Spleen (tissue), 11 donors: ENCODE data around the gene ABO. TPM values are rescaled to one million over a fixed set of nuclear protein-coding genes. Genes with fewer than 3 reads are reported as not detected.

ENCODE experiments used
- DNase-seq: peaks from one replicate; pipeline ENCODE4 v3.0.0-alpha.2; 2020
- H3K27ac ChIP-seq, 8 donors: fragments of 200-600 bp; sonication (generic) in 7 of 8; 1 replicate in 4 of 8; 2 replicates in 4 of 8; pipeline versions ENCODE4 v1.5.0 to v1.8.0; 2016 to 2021; ENCODE audit warnings: inconsistent platforms in 4 of 8, mild to moderate bottlenecking in 4 of 8, moderate library complexity in 1 of 8
- H3K27me3 ChIP-seq, 7 donors: fragments of 200-600 bp; sonication (generic) in 6 of 7; replicated peaks in 1 of 7; 1 replicate in 4 of 7; 2 replicates in 3 of 7; pipeline versions ENCODE4 v1.5.0 to v1.8.0; 2016 to 2021; ENCODE audit warnings: inconsistent platforms in 3 of 7, mild to moderate bottlenecking in 1 of 7
- H3K36me3 ChIP-seq, 6 donors: fragments of 200-600 bp; sonication (generic) in 5 of 6; 1 replicate in 4 of 6; 2 replicates in 2 of 6; pipeline versions ENCODE4 v1.5.0 to v1.8.0; 2016 to 2021; ENCODE audit warnings: inconsistent platforms in 2 of 6
- H3K4me1 ChIP-seq, 6 donors: fragments of 200-600 bp; sonication (generic) in 5 of 6; 1 replicate in 3 of 6; 2 replicates in 3 of 6; pipeline versions ENCODE4 v1.5.0 to v1.8.0; 2016 to 2021; ENCODE audit warnings: inconsistent platforms in 3 of 6
- H3K4me3 ChIP-seq, 8 donors: fragments of 200-600 bp; sonication (generic) in 7 of 8; 1 replicate in 4 of 8; 2 replicates in 4 of 8; pipeline versions ENCODE4 v1.5.0 to v1.8.0; 2016 to 2021; ENCODE audit warnings: inconsistent platforms in 4 of 8, mild to moderate bottlenecking in 4 of 8, moderate library complexity in 2 of 8
- H3K9me3 ChIP-seq, 8 donors: fragments of 200-600 bp; sonication (generic) in 7 of 8; 1 replicate in 4 of 8; 2 replicates in 4 of 8; pipeline versions ENCODE4 v1.5.0 to v1.8.0; 2016 to 2021; ENCODE audit warnings: inconsistent platforms in 4 of 8
- CTCF ChIP-seq, 11 experiments: fragments of 200-600 bp in 7 of 11; fragments of 450-650 bp in 4 of 11; sonication (generic) in 4 of 11; IDR thresholded peaks in 8 of 11; conservative IDR thresholded peaks in 3 of 11; 1 replicate in 7 of 11; 2 replicates in 4 of 11; pipeline versions ENCODE4 v1.4.0 to v1.8.0; 2016 to 2021; ENCODE audit warnings: antibody characterized with exemption in 11 of 11, inconsistent platforms in 4 of 11, mild to moderate bottlenecking in 1 of 11
- POLR2A ChIP-seq, 3 donors: fragments of 450-650 bp; IDR thresholded peaks; one replicate each; pipeline ENCODE4 v1.5.1; 2017; ENCODE audit warnings: antibody characterized with exemption in 3 of 3, mild to moderate bottlenecking in 1 of 3
- POLR2AphosphoS5 ChIP-seq, 3 donors: sonication (generic); formaldehyde crosslinking; IDR thresholded peaks; one replicate each; pipeline ENCODE4 v1.5.1; 2017; ENCODE audit warnings: antibody characterized with exemption in 3 of 3
- WGBS, 5 donors: extraction: QIAGEN DNeasy Blood & Tissue Kit in 3 of 5; methylation state at CpG; one replicate each; pipeline versions ENCODE4 v1.1.5 to v1.1.7; 2013 to 2018; 5-methylcytosine and 5-hydroxymethylcytosine counted together
- intact Hi-C: fragments of 100-400 bp; cut with DNase I; formaldehyde crosslinking; loops from one replicate; pipeline ENCODE4 v1.15.0; 2023; ENCODE audit warnings: low total_unique reads
- polyA plus RNA-seq, 3 donors: library from polyadenylated mRNA; stranded (reverse); fragments of 200-250 nt; gene quantifications; one replicate each; pipeline ENCODE4 v1.2.1, GENCODE V29; 2013
- total RNA-seq, 7 donors: library from RNA; depleted of rRNA in 3 of 7; stranded (reverse); fragments of >200 nt in 3 of 7; fragmentation: NEBNext Ultra II Directional in 4 of 7; extraction: Animal tissue kit (Norgen Biotek cat#: 25700) in 4 of 7; gene quantifications; one replicate each; pipeline versions ENCODE4 v1.1.0 to v1.2.1, GENCODE V29; 2016 to 2021
- donor health status: healthy with polysubstance abuse.
- donor health status: DM: no; HTN: no; CAD: no; lungs with moderate emphysema.
- donor health status: DM: no; HTN: no; CAD: no.
- donor health status: Bipolar disorder and iron deficiency.
- donor health status: healthy.
- donor health status: DM: no; HTN: no; CAD: no.
- donor health status: DM: yes; HTN: yes; CAD: no.

Gene ABO
- total and polyA plus RNA-seq, 10 donors, result 0.26 to 5.8 (median 2.3) TPM

- Histone ChIP-seq H3K27me3 (peaks cover 0 to 58% (median 31%) of the 10 kb centered on the region in 7 donors), H3K27ac (peak overlapping the region in 1 of 8 donors; percentile 49), H3K36me3 (no peaks in the 10 kb centered on the region), H3K4me1 (peaks cover 0 to 19% (median 11%) of the 10 kb centered on the region in 6 donors), H3K4me3 (peak overlapping the region in 5 of 8 donors; percentile 27 to 65 (median 40)), H3K9me3 (peaks cover 0 to 17% (median 7%) of the 10 kb centered on the region in 8 donors)
- no peak for DNase-seq
- TF ChIP-seq CTCF (IDR thresholded peaks at IDR 0.05 in 8 of 11, conservative IDR thresholded peaks at IDR 0.05 in 3 of 11) (no peak), POLR2A (IDR thresholded peaks at IDR 0.05) (no peak), POLR2AphosphoS5 (IDR thresholded peaks at IDR 0.05) (no peak)
- 52 to 64% (median 59%) methylated on average over 25 to 33 of the region's 33 CpGs for WGBS, 5 donors
- intact Hi-C loops, result no loop called here
Observed at GRCh38 chr9:133276001-133276884, 1.2 kb upstream of the ABO start.

GRCh38 chr9:133274236-133275104 is 531 bp downstream of the ABO start:
- TF ChIP-seq CTCF (IDR thresholded peaks at IDR 0.05 in 8 of 11, conservative IDR thresholded peaks at IDR 0.05 in 3 of 11), result no peak
- TF ChIP-seq POLR2AphosphoS5 (IDR thresholded peaks at IDR 0.05), result no peak
- TF ChIP-seq POLR2A (IDR thresholded peaks at IDR 0.05), result no peak
- Histone ChIP-seq H3K4me1 (peaks cover 0 to 19% (median 11%) of the 10 kb centered on the region in 6 donors), H3K27me3 (peaks cover 0 to 58% (median 31%) of the 10 kb centered on the region in 7 donors), H3K9me3 (peaks cover 0 to 17% (median 7%) of the 10 kb centered on the region in 8 donors), H3K27ac (peak overlapping the region in 4 of 8 donors; percentile 21 to 49 (median 35)), H3K4me3 (peak overlapping the region in 7 of 8 donors; percentile 27 to 65 (median 37)), H3K36me3 (no peaks in the 10 kb centered on the region)
- WGBS, 5 donors, result 26 to 63% (median 37%) methylated on average over 27 to 60 of the region's 60 CpGs
- intact Hi-C loops, result no loop called here
- no peak for DNase-seq

GRCh38 chr9:133273819-133274218 is 1.2 kb downstream of the ABO start:
- no peak overlapping the region for H3K27ac ChIP-seq
- TF ChIP-seq CTCF (IDR thresholded peaks at IDR 0.05 in 8 of 11, conservative IDR thresholded peaks at IDR 0.05 in 3 of 11), result no peak
- TF ChIP-seq POLR2AphosphoS5 (IDR thresholded peaks at IDR 0.05), result no peak
- H3K27me3 ChIP-seq, result peaks cover 0 to 58% (median 31%) of the 10 kb centered on the region in 7 donors
- H3K36me3 ChIP-seq, result no peaks in the 10 kb centered on the region
- H3K4me3 ChIP-seq, result no peak overlapping the region
- H3K4me1 ChIP-seq, result peaks cover 0 to 19% (median 11%) of the 10 kb centered on the region in 6 donors
- 76 to 86% (median 80%) methylated on average over 11 of the region's 11 CpGs for WGBS, 5 donors
- peaks cover 0 to 15% (median 7%) of the 10 kb centered on the region in 8 donors for H3K9me3 ChIP-seq
- DNase-seq, result no peak
- intact Hi-C loops, result no loop called here
